Lower leg skin (tissue), 3 donors: ENCODE results near the gene COL2A1.

ENCODE experiments used
- POLR2A ChIP-seq, 2 donors: fragments of 450-650 bp; IDR thresholded peaks; one replicate each; pipeline ENCODE4 v1.6.1; 2016 to 2017; ENCODE audit warnings: antibody characterized with exemption in 2 of 2, mild to moderate bottlenecking in 1 of 2, moderate library complexity in 1 of 2
- TF ChIP-seq, protein P1 (sequence below), 3 donors: fragments of 450-650 bp; IDR thresholded peaks; one replicate each; pipeline ENCODE4 v1.5.1; 2016; ENCODE audit warnings: antibody characterized with exemption in 3 of 3, mild to moderate bottlenecking in 3 of 3, moderate library complexity in 2 of 3

DNA sequence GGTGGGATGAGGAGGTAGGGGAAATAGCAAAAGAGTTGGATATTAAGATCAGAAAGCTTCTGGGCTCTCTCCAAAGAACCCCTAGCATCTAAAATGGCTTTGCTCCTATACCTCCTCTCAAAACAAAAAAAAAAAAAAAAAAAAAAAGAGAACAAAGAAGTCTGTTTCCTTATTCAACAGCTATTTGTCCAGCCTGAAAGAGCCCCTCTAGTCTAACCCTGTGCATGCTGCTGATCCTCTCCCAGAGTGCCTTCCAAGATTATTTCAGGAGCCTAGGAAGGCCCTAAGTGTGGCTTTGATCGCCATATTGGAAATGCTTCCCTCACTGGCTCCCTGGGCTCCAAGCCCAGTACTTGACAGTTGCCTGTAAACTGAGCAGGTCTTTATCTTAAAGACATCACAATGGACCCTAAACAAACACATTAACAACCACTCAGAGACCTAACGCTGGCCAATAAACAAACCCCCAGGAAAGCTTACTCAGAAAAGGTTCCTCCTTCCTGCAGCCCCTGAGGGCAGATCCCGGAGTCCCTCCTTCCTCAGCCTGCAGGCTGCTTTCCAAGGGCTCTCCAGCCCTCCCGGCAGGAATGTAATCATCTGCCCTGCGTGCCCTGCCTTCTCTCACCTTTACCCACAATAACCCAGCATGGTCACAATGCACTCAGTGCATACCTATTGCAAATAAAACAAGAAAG is 17.4 kb upstream of the COL2A1 start:
- TF ChIP-seq POLR2A (IDR thresholded peaks at IDR 0.05), result no peak
- TF ChIP-seq, protein P1, sequence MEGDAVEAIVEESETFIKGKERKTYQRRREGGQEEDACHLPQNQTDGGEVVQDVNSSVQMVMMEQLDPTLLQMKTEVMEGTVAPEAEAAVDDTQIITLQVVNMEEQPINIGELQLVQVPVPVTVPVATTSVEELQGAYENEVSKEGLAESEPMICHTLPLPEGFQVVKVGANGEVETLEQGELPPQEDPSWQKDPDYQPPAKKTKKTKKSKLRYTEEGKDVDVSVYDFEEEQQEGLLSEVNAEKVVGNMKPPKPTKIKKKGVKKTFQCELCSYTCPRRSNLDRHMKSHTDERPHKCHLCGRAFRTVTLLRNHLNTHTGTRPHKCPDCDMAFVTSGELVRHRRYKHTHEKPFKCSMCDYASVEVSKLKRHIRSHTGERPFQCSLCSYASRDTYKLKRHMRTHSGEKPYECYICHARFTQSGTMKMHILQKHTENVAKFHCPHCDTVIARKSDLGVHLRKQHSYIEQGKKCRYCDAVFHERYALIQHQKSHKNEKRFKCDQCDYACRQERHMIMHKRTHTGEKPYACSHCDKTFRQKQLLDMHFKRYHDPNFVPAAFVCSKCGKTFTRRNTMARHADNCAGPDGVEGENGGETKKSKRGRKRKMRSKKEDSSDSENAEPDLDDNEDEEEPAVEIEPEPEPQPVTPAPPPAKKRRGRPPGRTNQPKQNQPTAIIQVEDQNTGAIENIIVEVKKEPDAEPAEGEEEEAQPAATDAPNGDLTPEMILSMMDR (IDR thresholded peaks at IDR 0.05), result no peak
